H1 (cell line): Measurements from ENCODE around the gene EVA1C. TPM values are rescaled to one million over a fixed set of nuclear protein-coding genes. Genes with fewer than 3 reads are reported as not detected.

Experiments
- CTCF ChIA-PET: fragments of 300-600 bp; sonication (Branson Sonifier 250); formaldehyde crosslinking; loops from one replicate; lab custom pipeline; 2021; ENCODE audit not compliant: partially characterized antibody; lab: Charles Lee
- POLR2A ChIA-PET: fragments of 300-600 bp; sonication (Branson Sonifier 250); formaldehyde crosslinking; loops from one replicate; lab custom pipeline; 2021; ENCODE audit warnings: inconsistent platforms; ENCODE audit not compliant: partially characterized antibody; lab: Charles Lee
- DNase-seq, 2 experiments: peaks; one replicate each; pipeline versions ENCODE4 v3.0.0 to v3.0.0-alpha.2; 2010 to 2022; ENCODE audit warnings: low spot score in 2 of 2, low read depth in 1 of 2, mixed read lengths in 1 of 2
- FAIRE-seq: peaks from 2 replicates; lab custom pipeline; 2011; peaks lifted over from hg19 to GRCh38; lab: Jason Lieb, UNC
- H2AFZ ChIP-seq: 2 replicates; pipeline ENCODE4 v1.8.1; 2012; ENCODE audit warnings: low read length, inconsistent platforms
- H2AK5ac ChIP-seq: 2 replicates; pipeline ENCODE4 v1.6.1; 2013; ENCODE audit warnings: low read depth, low read length
- H2BK120ac ChIP-seq: replicated peaks from 2 replicates; pipeline ENCODE3; 2013; ENCODE audit warnings: low read depth, low read length, inconsistent platforms
- H2BK12ac ChIP-seq: 2 replicates; pipeline ENCODE4 v1.6.1; 2013; ENCODE audit warnings: low read depth, low read length
- H2BK15ac ChIP-seq: 2 replicates; pipeline ENCODE4 v1.6.1; 2013; ENCODE audit warnings: low read length
- H2BK20ac ChIP-seq: 2 replicates; pipeline ENCODE4 v1.6.1; 2013; ENCODE audit warnings: low read length
- H2BK5ac ChIP-seq: 2 replicates; pipeline ENCODE4 v1.6.1; 2013; ENCODE audit warnings: low read depth, low read length
- H3K14ac ChIP-seq: 2 replicates; pipeline ENCODE4 v1.6.1; 2013; ENCODE audit warnings: inconsistent platforms; ENCODE audit not compliant: insufficient read length
- H3K18ac ChIP-seq: 2 replicates; pipeline ENCODE4 v1.6.1; 2013; ENCODE audit warnings: low read length; ENCODE audit errors: extremely low read depth
- H3K23ac ChIP-seq: 2 replicates; pipeline ENCODE4 v1.6.1; 2013; ENCODE audit warnings: inconsistent platforms; ENCODE audit not compliant: insufficient read length
- H3K23me2 ChIP-seq: 2 replicates; pipeline ENCODE4 v1.6.1; 2013; ENCODE audit warnings: low read depth, low read length
- H3K27ac ChIP-seq: 2 replicates; pipeline ENCODE4 v1.6.1; 2011; ENCODE audit warnings: low read depth, low read length, inconsistent platforms
- H3K27me3 ChIP-seq, 4 experiments: replicated peaks in 1 of 4; 1 replicate in 1 of 4; 2 replicates in 3 of 4; pipeline versions ENCODE4 v1.6.1 to v1.8.1; 2011 to 2013; ENCODE audit warnings: low read length in 3 of 4, mild to moderate bottlenecking in 3 of 4, inconsistent platforms in 2 of 4, mixed read lengths in 2 of 4, moderate library complexity in 1 of 4; ENCODE audit not compliant: control insufficient read depth in 3 of 4, insufficient read depth in 3 of 4; ENCODE audit errors: extremely low read depth in 1 of 4
- H3K36me3 ChIP-seq, 4 experiments: 2 replicates each; pipeline versions ENCODE4 v1.6.1 to v1.8.1; 2011 to 2013; ENCODE audit warnings: mild to moderate bottlenecking in 4 of 4, low read length in 3 of 4, moderate library complexity in 2 of 4, control low read depth in 1 of 4, inconsistent platforms in 1 of 4; ENCODE audit not compliant: insufficient read depth in 4 of 4, control insufficient read depth in 2 of 4
- H3K4ac ChIP-seq: replicated peaks from 2 replicates; pipeline ENCODE3; 2013; ENCODE audit warnings: low read length, low read depth, mixed read lengths, inconsistent platforms; ENCODE audit not compliant: insufficient read length
- H3K4me1 ChIP-seq, 4 experiments: replicated peaks in 1 of 4; 1 replicate in 1 of 4; 2 replicates in 3 of 4; pipeline versions ENCODE4 v1.6.1 to v1.8.1; 2011 to 2013; ENCODE audit warnings: low read length in 3 of 4, inconsistent platforms in 2 of 4, mixed read lengths in 1 of 4; ENCODE audit not compliant: insufficient read depth in 4 of 4, control insufficient read depth in 3 of 4
- H3K4me2 ChIP-seq, 2 experiments: 2 replicates each; pipeline versions ENCODE4 v1.6.1 to v1.8.1; 2011 to 2013; ENCODE audit warnings: low read depth in 2 of 2, low read length in 2 of 2, control low read depth in 1 of 2, inconsistent platforms in 1 of 2, mild to moderate bottlenecking in 1 of 2; ENCODE audit not compliant: insufficient read depth in 1 of 2
- H3K4me3 ChIP-seq, 4 experiments: fragments of 200-600, 300-600 bp in 1 of 4; sonication (generic), shearing (Covaris generic), sonication (Bioruptor Twin) in 1 of 4; 2 replicates each; pipeline versions ENCODE4 v1.5.1 to v1.8.1; 2011 to 2016; ENCODE audit warnings: low read length in 4 of 4, low read depth in 3 of 4, control low read depth in 2 of 4, inconsistent platforms in 2 of 4, mild to moderate bottlenecking in 2 of 4, mixed read lengths in 1 of 4, moderate library complexity in 1 of 4; ENCODE audit not compliant: insufficient read depth in 2 of 4; ENCODE audit errors: extremely low read depth in 1 of 4
- H3K56ac ChIP-seq: replicated peaks from 2 replicates; pipeline ENCODE3; 2013; ENCODE audit warnings: low read depth, mild to moderate bottlenecking, mixed read lengths, low read length, inconsistent platforms; ENCODE audit not compliant: insufficient read length
- H3K79me1 ChIP-seq: 2 replicates; pipeline ENCODE4 v1.6.1; 2013; ENCODE audit warnings: low read depth, low read length, control low read depth
- H3K79me2 ChIP-seq, 2 experiments: 2 replicates each; pipeline versions ENCODE4 v1.6.1 to v1.8.1; 2012 to 2013; ENCODE audit warnings: low read length in 2 of 2, mild to moderate bottlenecking in 2 of 2, inconsistent platforms in 1 of 2; ENCODE audit not compliant: insufficient read depth in 2 of 2, control insufficient read depth in 1 of 2
- H3K9ac ChIP-seq, 4 experiments: replicated peaks in 1 of 4; 1 replicate in 1 of 4; 2 replicates in 3 of 4; pipeline versions ENCODE4 v1.6.1 to v1.8.1; 2011 to 2013; ENCODE audit warnings: low read depth in 3 of 4, low read length in 3 of 4, control low read depth in 2 of 4, mild to moderate bottlenecking in 2 of 4, moderate library complexity in 2 of 4, inconsistent platforms in 1 of 4; ENCODE audit errors: extremely low read depth in 1 of 4
- H3K9me3 ChIP-seq, 2 experiments: 2 replicates each; pipeline versions ENCODE4 v1.6.1 to v1.8.1; 2012 to 2013; ENCODE audit warnings: mild to moderate bottlenecking in 2 of 2, moderate library complexity in 2 of 2, control low read depth in 1 of 2, inconsistent platforms in 1 of 2, low read depth in 1 of 2, low read length in 1 of 2, mixed read lengths in 1 of 2; ENCODE audit not compliant: insufficient read depth in 2 of 2
- H4K20me1 ChIP-seq, 2 experiments: replicated peaks in 1 of 2; 2 replicates each; pipeline versions ENCODE3 to v1.8.1; 2011 to 2013; ENCODE audit warnings: inconsistent platforms in 2 of 2, low read length in 2 of 2, mild to moderate bottlenecking in 1 of 2; ENCODE audit not compliant: insufficient read depth in 2 of 2, control insufficient read depth in 1 of 2
- H4K5ac ChIP-seq: 2 replicates; pipeline ENCODE4 v1.6.1; 2013; ENCODE audit warnings: low read length, low read depth, mixed read lengths, inconsistent platforms; ENCODE audit not compliant: insufficient read length
- H4K8ac ChIP-seq: 2 replicates; pipeline ENCODE4 v1.8.0; 2013; ENCODE audit warnings: mild to moderate bottlenecking, moderate library complexity, low read length, inconsistent platforms; ENCODE audit not compliant: insufficient read depth; ENCODE audit errors: extremely low read depth
- H4K91ac ChIP-seq: replicated peaks from 2 replicates; pipeline ENCODE3; 2013; ENCODE audit warnings: low read length, mixed read lengths, inconsistent platforms; ENCODE audit not compliant: insufficient read length
- ASH2L ChIP-seq: fragments of 200-600, 300-600 bp; sonication (generic); IDR thresholded peaks from one replicate; pipeline ENCODE4 v1.7.1; 2017; ENCODE audit warnings: low read length
- CTBP2 ChIP-seq: IDR thresholded peaks from 2 replicates; pipeline ENCODE4 v1.7.0; 2011; ENCODE audit warnings: borderline replicate concordance, mild to moderate bottlenecking, moderate library complexity, mixed read lengths, low read length; ENCODE audit not compliant: insufficient read depth, insufficient read length
- EGR1 ChIP-seq: IDR thresholded peaks from 2 replicates; pipeline ENCODE4 v1.6.1; 2011; ENCODE audit warnings: low read depth, low read length, borderline replicate concordance
- GABPA ChIP-seq: IDR thresholded peaks from 2 replicates; pipeline ENCODE4 v1.6.1; 2011; ENCODE audit warnings: mild to moderate bottlenecking, low read length, moderate library complexity, borderline replicate concordance; ENCODE audit not compliant: insufficient read depth
- GTF2F1 ChIP-seq: IDR thresholded peaks from 2 replicates; pipeline ENCODE4 v1.6.1; 2012; ENCODE audit warnings: low read depth, low read length, improper control_type of control experiment, borderline replicate concordance
- JUN ChIP-seq: IDR thresholded peaks from 2 replicates; pipeline ENCODE4 v1.6.1; 2011; ENCODE audit warnings: low read depth, mild to moderate bottlenecking, improper control_type of control experiment, low read length
- KDM1A ChIP-seq: fragments of 200-600, 300-600 bp; sonication (generic); IDR thresholded peaks from 2 replicates; pipeline ENCODE4 v1.7.1; 2016; ENCODE audit warnings: mild to moderate bottlenecking, low read length, borderline replicate concordance
- PHF8 ChIP-seq: fragments of 200-600 bp; sonication (generic); conservative IDR thresholded peaks from 2 replicates; pipeline ENCODE4 v1.7.1; 2012; ENCODE audit warnings: low read depth, mild to moderate bottlenecking, inconsistent platforms, low read length, moderate library complexity
- POLR2AphosphoS5 ChIP-seq: IDR thresholded peaks from 2 replicates; pipeline ENCODE4 v1.6.1; 2011; ENCODE audit warnings: low read depth, low read length
- SP4 ChIP-seq: IDR thresholded peaks from 2 replicates; pipeline ENCODE4 v1.6.1; 2012; ENCODE audit warnings: low read length, inconsistent platforms
- SRF ChIP-seq: IDR thresholded peaks from 2 replicates; pipeline ENCODE4 v1.6.1; 2011; ENCODE audit warnings: mild to moderate bottlenecking, low read depth, low read length, moderate library complexity
- SUZ12 ChIP-seq: fragments of 200-600 bp; sonication (generic); IDR thresholded peaks from 2 replicates; pipeline ENCODE4 v1.6.1; 2012; ENCODE audit warnings: mild to moderate bottlenecking, inconsistent platforms, low read length, moderate library complexity, mixed read lengths
- TEAD4 ChIP-seq: IDR thresholded peaks from 2 replicates; pipeline ENCODE4 v1.6.1; 2012; ENCODE audit warnings: low read depth, low read length, inconsistent platforms, mixed read lengths
- WGBS, 2 experiments: shearing (Covaris generic) in 1 of 2; methylation state at CpG; one replicate each; pipeline versions ENCODE4 v1.1.6 to v1.1.7; 2013 to 2015; ENCODE audit warnings: low lambda C conversion rate in 2 of 2, mixed read lengths in 2 of 2, inconsistent platforms in 1 of 2, low coverage in 1 of 2, missing lambda C conversion rate in 1 of 2; ENCODE audit not compliant: insufficient replicate concordance in 2 of 2, insufficient coverage in 1 of 2, insufficient read length in 1 of 2; ENCODE audit errors: extremely low coverage in 1 of 2, missing lambda C conversion rate in 1 of 2; 5-methylcytosine and 5-hydroxymethylcytosine counted together
- polyA plus RNA-seq, 7 experiments: library from polyadenylated mRNA; depleted of rRNA in 3 of 7; stranded (reverse) in 5 of 7; unstranded in 2 of 7; fragments of >200 nt in 5 of 7; fragments of 200-250 nt in 2 of 7; gene quantifications; 1 replicate in 5 of 7; 2 replicates in 1 of 7; 4 replicates in 1 of 7; pipeline versions ENCODE4 v1.2.1 to v1.2.3, GENCODE V29; 2011 to 2013; ENCODE audit warnings: missing spikeins in 2 of 7, mixed read lengths in 2 of 7
- total RNA-seq: library from RNA; stranded (reverse); fragmentation: NEBNext Ultra II Directional; extraction: Animal tissue kit (Norgen Biotek cat#: 25700); gene quantifications from 2 replicates; pipeline ENCODE4 v1.2.1, GENCODE V29; 2021
- TF ChIP-seq, protein P1 (sequence below): IDR thresholded peaks from 2 replicates; pipeline ENCODE4 v1.6.1; 2011; ENCODE audit warnings: low read depth, mild to moderate bottlenecking, low read length; ENCODE audit not compliant: insufficient read depth

The EVA1C gene
- total and polyA plus RNA-seq, 2 of the 8 experiments (the other 6 are each of a cell fraction or from before 2014, with no cell fraction given): 2.6 to 3.6 TPM

DNA sequence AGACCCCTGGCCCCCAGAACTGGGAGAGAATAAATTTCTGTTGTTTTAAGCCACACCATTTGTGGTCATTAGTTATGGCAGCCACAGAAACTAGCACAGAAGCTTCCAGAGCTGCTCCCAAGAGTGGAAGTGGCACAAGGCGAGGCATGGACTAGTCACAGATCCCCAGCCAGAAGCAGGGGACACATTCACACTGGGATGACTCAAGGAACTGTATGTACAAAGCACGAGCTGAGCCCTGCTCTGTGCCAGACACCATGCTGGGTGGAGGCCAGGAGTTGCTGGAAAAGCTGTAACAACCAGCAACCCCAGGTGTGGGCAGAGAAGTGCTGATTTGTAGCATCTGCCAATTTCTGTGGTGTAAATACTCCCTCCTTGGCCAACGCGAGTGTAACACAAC is 117.2 kb downstream of the EVA1C start:
- Histone ChIP-seq H3K4ac (no peak overlapping the region), H4K8ac (no peak overlapping the region), H3K4me1 (peaks cover 0 to 7% (median 4%) of the 10 kb centered on the region in 4 experiments; a peak in 4 of 7 replicates), H4K20me1 (peaks cover 0 to 4% of the 10 kb centered on the region in 2 experiments), H2BK15ac (no peak overlapping the region), H2BK20ac (no peak overlapping the region), H3K18ac (no peak overlapping the region), H3K4me2 (no peak overlapping the region), H3K14ac (no peak overlapping the region), H3K4me3 (no peak overlapping the region), H3K36me3 (peaks cover 0 to 3% (median 0%) of the 10 kb centered on the region in 4 experiments; a peak in 1 of 8 replicates), H3K23ac (no peak overlapping the region), H3K9me3 (peaks cover 9% of the 10 kb centered on the region in 2 experiments; a peak in 3 of 4 replicates), H2BK12ac (no peak overlapping the region), H3K27ac (no peak overlapping the region), H2AFZ (no peak overlapping the region), H2AK5ac (no peak overlapping the region), H3K9ac (no peak overlapping the region), H2BK120ac (no peak overlapping the region), H3K79me1 (peaks cover 4% of the 10 kb centered on the region; the same call in 1 of the 2 replicates), H3K27me3 (no peaks in the 10 kb centered on the region), H4K5ac (no peak overlapping the region), H3K56ac (no peak overlapping the region), H2BK5ac (no peak overlapping the region), H3K23me2 (peaks cover 4% of the 10 kb centered on the region; the same call in 1 of the 2 replicates), H4K91ac (no peak overlapping the region), H3K79me2 (no peaks in the 10 kb centered on the region)
- DNase-seq (no peak), FAIRE-seq (no peak)
- CTCF ChIA-PET: interaction anchor here (0.7 to 1.4 kb wide), 3 partner anchors 40 to 116 kb away, joined by 3 to 4 read pairs (median 3); partner anchors contain the start of gene TCP10L
- POLR2A ChIA-PET: no interaction called here
- 90% methylated on average over 4 of the region's 4 CpGs; no CpG with 5 or more reads in 1 of the 2 experiments for WGBS, 2 experiments
- no peak for TF ChIP-seq POLR2AphosphoS5
- no peak for TF ChIP-seq CTBP2
- no peak for TF ChIP-seq SP4
- TF ChIP-seq GTF2F1: no peak
- TF ChIP-seq ASH2L: no peak
- TF ChIP-seq SUZ12: no peak
- TF ChIP-seq GABPA: no peak
- TF ChIP-seq PHF8: no peak
- TF ChIP-seq EGR1: no peak
- no peak for TF ChIP-seq SRF
- no peak for TF ChIP-seq JUN
- TF ChIP-seq, protein P1, sequence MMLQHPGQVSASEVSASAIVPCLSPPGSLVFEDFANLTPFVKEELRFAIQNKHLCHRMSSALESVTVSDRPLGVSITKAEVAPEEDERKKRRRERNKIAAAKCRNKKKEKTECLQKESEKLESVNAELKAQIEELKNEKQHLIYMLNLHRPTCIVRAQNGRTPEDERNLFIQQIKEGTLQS: no peak
- TF ChIP-seq KDM1A: no peak
- no peak for TF ChIP-seq TEAD4
